Neuronal stem cell (in vitro differentiated cells): Measurements from ENCODE around the gene SAMD11.
"Not testable (repeated sequence)": the region's sequence is repeated elsewhere in the genome, so short reads cannot be mapped to it uniquely, and the experiment has no call there.

Source experiments
- DNase-seq: peaks from one replicate; pipeline ENCODE4 v3.0.0-alpha.2; 2013; ENCODE audit warnings: low spot score
- H2AFZ ChIP-seq: one replicate; pipeline ENCODE4 v1.6.1; 2013; ENCODE audit warnings: mild to moderate bottlenecking, low read length, inconsistent platforms
- H2AK5ac ChIP-seq: 2 replicates; pipeline ENCODE4 v1.6.1; 2013; ENCODE audit warnings: low read depth, mild to moderate bottlenecking, inconsistent platforms, low read length, moderate library complexity, mixed read lengths
- H2BK120ac ChIP-seq: 2 replicates; pipeline ENCODE4 v1.6.1; 2013; ENCODE audit warnings: low read depth, mild to moderate bottlenecking, inconsistent platforms, low read length, moderate library complexity, mixed read lengths
- H2BK12ac ChIP-seq: one replicate; pipeline ENCODE4 v1.6.1; 2013; ENCODE audit warnings: low read length, inconsistent platforms
- H2BK15ac ChIP-seq: 2 replicates; pipeline ENCODE4 v1.6.1; 2013; ENCODE audit warnings: mild to moderate bottlenecking, low read length, inconsistent platforms, mixed read lengths
- H2BK5ac ChIP-seq: one replicate; pipeline ENCODE4 v1.6.1; 2013; ENCODE audit warnings: inconsistent platforms, mild to moderate bottlenecking, low read length, moderate library complexity
- H3K14ac ChIP-seq: one replicate; pipeline ENCODE4 v1.6.1; 2013; ENCODE audit warnings: low read length, inconsistent platforms
- H3K18ac ChIP-seq: 2 replicates; pipeline ENCODE4 v1.6.1; 2013; ENCODE audit warnings: low read length, inconsistent platforms
- H3K23ac ChIP-seq: 2 replicates; pipeline ENCODE4 v1.6.1; 2013; ENCODE audit warnings: low read depth, mild to moderate bottlenecking, mixed read lengths, low read length, inconsistent platforms; ENCODE audit not compliant: poor library complexity
- H3K27ac ChIP-seq: replicated peaks from 3 replicates; pipeline ENCODE4 v1.5.1; 2013; ENCODE audit warnings: low read length, inconsistent platforms
- H3K27me3 ChIP-seq, 3 experiments: 2 replicates each; pipeline ENCODE4 v1.6.1; 2013; ENCODE audit warnings: low read length in 3 of 3, mild to moderate bottlenecking in 2 of 3, inconsistent platforms in 1 of 3, low read depth in 1 of 3, mixed read lengths in 1 of 3, moderate library complexity in 1 of 3; ENCODE audit not compliant: control insufficient read depth in 3 of 3, insufficient read depth in 3 of 3
- H3K36me3 ChIP-seq, 2 donors: replicated peaks in 1 of 2; 2 replicates each; pipeline ENCODE4 v1.6.1; 2013; ENCODE audit warnings: low read length in 2 of 2; ENCODE audit not compliant: control insufficient read depth in 2 of 2, insufficient read depth in 2 of 2
- H3K4ac ChIP-seq: 2 replicates; pipeline ENCODE4 v1.6.1; 2013; ENCODE audit warnings: inconsistent platforms, mild to moderate bottlenecking, low read length, moderate library complexity
- H3K4me1 ChIP-seq, 2 donors: 1 replicate in 1 of 2; 2 replicates in 1 of 2; pipeline ENCODE4 v1.6.1; 2013; ENCODE audit warnings: low read length in 2 of 2, low read depth in 1 of 2; ENCODE audit not compliant: control insufficient read depth in 2 of 2, insufficient read depth in 1 of 2
- H3K4me2 ChIP-seq: one replicate; pipeline ENCODE4 v1.6.1; 2013; ENCODE audit warnings: mild to moderate bottlenecking, low read length, inconsistent platforms; ENCODE audit not compliant: insufficient read depth, poor library complexity, severe bottlenecking
- H3K4me3 ChIP-seq, 2 donors: 2 replicates each; pipeline ENCODE4 v1.5.1; 2013; ENCODE audit warnings: low read length in 2 of 2, mild to moderate bottlenecking in 2 of 2, inconsistent platforms in 1 of 2, moderate library complexity in 1 of 2
- H3K79me1 ChIP-seq: one replicate; pipeline ENCODE4 v1.6.1; 2013; ENCODE audit warnings: low read depth, mild to moderate bottlenecking, inconsistent platforms, low read length, moderate library complexity
- H3K9ac ChIP-seq: one replicate; pipeline ENCODE4 v1.6.1; 2013; ENCODE audit warnings: mild to moderate bottlenecking, low read depth, low read length, inconsistent platforms; ENCODE audit not compliant: poor library complexity
- H3K9me3 ChIP-seq, 2 donors: replicated peaks in 1 of 2; 2 replicates each; pipeline versions ENCODE3 to v1.6.1; 2013; ENCODE audit warnings: low read length in 2 of 2, mild to moderate bottlenecking in 2 of 2, inconsistent platforms in 1 of 2, low read depth in 1 of 2, mixed read lengths in 1 of 2, moderate library complexity in 1 of 2; ENCODE audit not compliant: control insufficient read depth in 2 of 2, insufficient read depth in 1 of 2
- H4K8ac ChIP-seq: one replicate; pipeline ENCODE4 v1.6.1; 2013; ENCODE audit warnings: low read depth, mild to moderate bottlenecking, inconsistent platforms, low read length, moderate library complexity
- H4K91ac ChIP-seq: one replicate; pipeline ENCODE4 v1.6.1; 2013; ENCODE audit warnings: low read length, low read depth, mild to moderate bottlenecking, inconsistent platforms; ENCODE audit not compliant: poor library complexity
- WGBS, 2 donors: extraction: QIAGEN DNeasy Blood & Tissue Kit; methylation state at CpG; one replicate each; pipeline ENCODE4 v1.1.7; 2013; ENCODE audit warnings: missing lambda C conversion rate in 2 of 2, mixed read lengths in 1 of 2; ENCODE audit not compliant: insufficient read length in 2 of 2, insufficient replicate concordance in 1 of 2; ENCODE audit errors: extremely low coverage in 2 of 2; 5-methylcytosine and 5-hydroxymethylcytosine counted together

Gene SAMD11

DNA sequence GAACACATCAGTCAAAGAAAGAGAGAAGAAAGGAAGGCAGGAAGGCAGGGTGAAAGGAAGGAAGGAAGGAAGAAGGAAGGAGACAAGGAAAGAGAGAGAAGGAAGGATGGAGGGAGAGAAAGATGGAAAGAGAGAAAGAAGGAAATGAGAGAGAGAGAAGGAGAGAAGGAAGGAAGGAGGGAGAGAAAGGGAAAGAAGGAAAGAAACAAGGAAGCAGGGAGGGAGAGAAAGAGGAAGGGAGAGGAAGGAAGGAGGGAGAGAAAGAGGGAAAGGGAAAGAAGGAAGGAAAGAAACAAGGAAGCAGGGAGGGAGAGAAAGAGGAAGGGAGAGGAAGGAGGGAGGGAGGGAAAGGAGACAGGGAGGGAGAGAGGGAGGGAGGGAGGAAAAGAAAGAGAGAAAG lies 35.4 kb upstream of the SAMD11 start:
- Histone ChIP-seq H3K18ac (no peak overlapping the region), H4K8ac (no peak overlapping the region), H3K4me3 (no peak overlapping the region), H3K14ac (no peak overlapping the region), H3K9me3 (no peaks in the 10 kb centered on the region), H2AFZ (no peak overlapping the region), H3K27ac (no peak overlapping the region), H4K91ac (no peak overlapping the region), H3K79me1 (no peaks in the 10 kb centered on the region), H3K4me2 (no peak overlapping the region), H2BK120ac (no peak overlapping the region), H3K9ac (no peak overlapping the region), H2BK15ac (no peak overlapping the region), H3K36me3 (no peaks in the 10 kb centered on the region), H2BK5ac (no peak overlapping the region), H3K27me3 (peaks cover 0 to 37% (median 7%) of the 10 kb centered on the region in 3 experiments), H2BK12ac (no peak overlapping the region), H3K4me1 (no peaks in the 10 kb centered on the region), H3K23ac (no peak overlapping the region), H3K4ac (no peak overlapping the region), H2AK5ac (no peak overlapping the region)
- no peak for DNase-seq

DNA sequence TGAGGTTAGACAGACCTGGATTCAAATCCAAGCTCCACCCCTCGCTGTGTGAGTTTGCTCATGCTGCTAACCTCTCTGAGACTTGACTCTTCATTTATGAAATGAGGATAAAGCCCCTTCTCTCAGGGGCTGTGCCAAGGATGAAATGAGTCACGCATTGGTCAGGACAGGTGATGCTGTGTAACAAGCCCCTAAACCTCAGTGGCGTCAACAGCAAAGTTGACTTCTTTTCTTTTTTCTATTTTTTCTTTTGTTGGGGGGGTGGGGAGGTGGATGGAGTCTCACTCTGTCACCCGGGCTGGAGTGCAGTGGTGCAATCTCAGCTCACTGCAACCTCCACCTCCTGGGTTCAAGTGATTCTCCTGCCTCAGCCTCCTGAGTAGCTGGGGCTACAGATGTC lies 33.9 kb upstream of the SAMD11 start:
- H3K79me1 ChIP-seq, H3K4me3 ChIP-seq, H2AK5ac ChIP-seq, H2BK15ac ChIP-seq, H3K9ac ChIP-seq, H3K4ac ChIP-seq, H4K8ac ChIP-seq, H2AFZ ChIP-seq, H3K36me3 ChIP-seq, DNase-seq, H3K23ac ChIP-seq, H3K27ac ChIP-seq, H3K9me3 ChIP-seq, H3K18ac ChIP-seq, H3K4me2 ChIP-seq, H2BK120ac ChIP-seq, H2BK12ac ChIP-seq, H3K4me1 ChIP-seq, H3K14ac ChIP-seq, H4K91ac ChIP-seq, H2BK5ac ChIP-seq: not testable (repeated sequence)
- peaks cover 0 to 37% (median 7%) of the 10 kb centered on the region in 3 experiments for H3K27me3 ChIP-seq
- WGBS, 2 donors = no CpG with 5 or more reads among the region's 4 CpGs

DNA sequence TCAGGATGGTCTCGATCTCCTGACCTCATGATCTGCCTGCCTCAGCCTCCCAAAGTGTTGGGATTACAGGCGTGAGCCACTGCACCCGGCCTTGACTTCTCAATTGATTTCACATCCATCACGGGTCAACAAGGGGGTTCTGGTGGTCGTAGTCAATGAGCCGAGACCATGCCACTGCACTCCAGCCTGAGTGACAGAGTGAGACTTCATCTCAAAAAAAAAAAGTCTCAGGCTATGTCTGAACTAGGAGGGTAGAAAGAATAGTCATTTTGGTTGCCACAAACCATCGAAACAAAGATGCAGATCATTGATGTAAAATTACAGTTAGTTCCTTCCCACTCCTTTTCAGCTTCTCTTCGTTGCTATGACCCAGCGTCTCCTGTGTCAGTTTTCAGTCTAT lies 33.5 kb upstream of the SAMD11 start:
- H3K18ac ChIP-seq, H3K36me3 ChIP-seq, DNase-seq, H2BK12ac ChIP-seq, H2AK5ac ChIP-seq, H3K4me3 ChIP-seq, H3K79me1 ChIP-seq, H4K91ac ChIP-seq, H2AFZ ChIP-seq, H2BK15ac ChIP-seq, H3K14ac ChIP-seq, H3K23ac ChIP-seq, H3K9me3 ChIP-seq, H3K27ac ChIP-seq, H4K8ac ChIP-seq, H3K4ac ChIP-seq, H2BK120ac ChIP-seq, H3K4me1 ChIP-seq, H2BK5ac ChIP-seq, H3K4me2 ChIP-seq, H3K9ac ChIP-seq: not testable (repeated sequence)
- peaks cover 0 to 37% (median 7%) of the 10 kb centered on the region in 3 experiments for H3K27me3 ChIP-seq
- WGBS, 2 donors = no CpG with 5 or more reads among the region's 9 CpGs

DNA sequence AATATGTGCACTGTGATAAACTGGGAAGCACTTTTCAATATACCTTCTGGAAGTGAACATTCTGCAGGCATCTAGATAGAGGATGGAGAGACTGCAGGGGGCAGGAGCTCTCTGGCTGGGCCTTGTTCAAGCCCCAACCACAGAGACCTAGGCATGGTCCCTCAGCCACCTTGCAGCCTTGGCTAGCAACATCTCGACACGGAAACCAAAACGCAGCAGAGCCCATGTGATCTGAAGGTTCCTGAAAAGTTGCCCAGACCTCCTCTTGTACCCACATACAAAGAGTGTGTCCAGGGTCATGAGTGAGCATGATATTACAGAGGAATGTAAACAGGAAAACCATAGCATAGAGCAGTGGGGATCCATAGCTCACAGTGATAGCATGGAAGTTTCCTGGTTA lies 33.1 kb upstream of the SAMD11 start:
- DNase-seq = no peak
- no CpG with 5 or more reads among the region's 3 CpGs for WGBS, 2 donors
- no peak overlapping the region for H3K4ac ChIP-seq
- no peak overlapping the region for H2BK12ac ChIP-seq
- H3K4me1 ChIP-seq = no peaks in the 10 kb centered on the region
- H4K91ac ChIP-seq = no peak overlapping the region
- H3K9me3 ChIP-seq = no peaks in the 10 kb centered on the region
- H4K8ac ChIP-seq = no peak overlapping the region
- H2BK15ac ChIP-seq = no peak overlapping the region
- peaks cover 0 to 40% (median 7%) of the 10 kb centered on the region in 3 experiments for H3K27me3 ChIP-seq
- no peak overlapping the region for H3K27ac ChIP-seq
- no peaks in the 10 kb centered on the region for H3K36me3 ChIP-seq
- H3K23ac ChIP-seq = no peak overlapping the region
- no peak overlapping the region for H2AK5ac ChIP-seq
- H3K4me3 ChIP-seq = no peak overlapping the region
- no peaks in the 10 kb centered on the region for H3K79me1 ChIP-seq
- no peak overlapping the region for H3K14ac ChIP-seq
- no peak overlapping the region for H3K9ac ChIP-seq
- H3K18ac ChIP-seq = no peak overlapping the region
- no peak overlapping the region for H2BK120ac ChIP-seq
- H2AFZ ChIP-seq = no peak overlapping the region
- no peak overlapping the region for H2BK5ac ChIP-seq
- H3K4me2 ChIP-seq = no peak overlapping the region
